Neural progenitor cell (in vitro differentiated cells): ENCODE data around the gene AQR.

Source experiments
- CTCF ChIP-seq: fragments of 200-600 bp; sonication (generic); IDR thresholded peaks from 2 replicates; pipeline ENCODE4 v1.5.1; 2017; ENCODE audit warnings: antibody characterized with exemption, mild to moderate bottlenecking
- EZH2 ChIP-seq: fragments of 200-600 bp; sonication (generic); IDR thresholded peaks from 2 replicates; pipeline ENCODE4 v1.6.1; 2017; ENCODE audit warnings: antibody characterized with exemption, mild to moderate bottlenecking, moderate library complexity
- EZH2phosphoT487 ChIP-seq: fragments of 200-600 bp; sonication (generic); IDR thresholded peaks from 2 replicates; pipeline ENCODE4 v1.6.1; 2017; ENCODE audit warnings: antibody characterized with exemption

- TF ChIP-seq CTCF = no peak
- TF ChIP-seq EZH2 = no peak
- TF ChIP-seq EZH2phosphoT487 = no peak
These were observed 114.1 kb downstream of the AQR start for GRCh38 chr15:34855413-34855812.
